HG02938 (cell line): ENCODE results near the gene LTBP1.
"Not testable (repeated sequence)": the region's sequence is repeated elsewhere in the genome, so short reads cannot be mapped to it uniquely, and the experiment has no call there.

Experiments
- ATAC-seq: cut with Tn5 transposase; IDR thresholded peaks from one replicate; pipeline ENCODE4 v1.9.1; 2021; ENCODE audit warnings: mild to moderate bottlenecking, moderate library complexity; ENCODE audit not compliant: unreplicated experiment

Gene LTBP1

GRCh38 chr2:33134791-33135560 is 188.2 kb downstream of the LTBP1 start:
- no peak for ATAC-seq

GRCh38 chr2:33135645-33136044 is 188.9 kb downstream of the LTBP1 start:
- no peak for ATAC-seq

- ATAC-seq: no peak
Measured at GRCh38 chr2:33136056-33136455, 189.3 kb downstream of the LTBP1 start.

GRCh38 chr2:33136566-33136965 is 189.8 kb downstream of the LTBP1 start:
- no peak for ATAC-seq

GRCh38 chr2:33137331-33137730 is 190.6 kb downstream of the LTBP1 start:
- ATAC-seq: no peak

GRCh38 chr2:33139949-33140348 is 193.2 kb downstream of the LTBP1 start:
- ATAC-seq: no peak

GRCh38 chr2:33141476-33141875 is 194.7 kb downstream of the LTBP1 start:
- no peak for ATAC-seq

GRCh38 chr2:33142810-33143209 is 196.1 kb downstream of the LTBP1 start:
- no peak for ATAC-seq

- no peak for ATAC-seq
Measured at GRCh38 chr2:33144243-33144642, 197.5 kb downstream of the LTBP1 start.

- ATAC-seq: no peak
Measured at GRCh38 chr2:33145459-33145858, 198.7 kb downstream of the LTBP1 start.

- ATAC-seq: no peak
Measured at GRCh38 chr2:33146102-33146501, 199.3 kb downstream of the LTBP1 start.

- ATAC-seq: no peak
Measured at GRCh38 chr2:33153008-33153407, 206.3 kb downstream of the LTBP1 start.

- ATAC-seq: no peak
Measured at GRCh38 chr2:33158482-33159003, 211.8 kb downstream of the LTBP1 start.

- no peak for ATAC-seq
Measured at GRCh38 chr2:33160191-33160590, 213.4 kb downstream of the LTBP1 start.

GRCh38 chr2:33166287-33166881 is 219.6 kb downstream of the LTBP1 start:
- ATAC-seq: no peak

GRCh38 chr2:33167622-33168245 is 221.0 kb downstream of the LTBP1 start:
- no peak for ATAC-seq

GRCh38 chr2:33168425-33168824 is 221.7 kb downstream of the LTBP1 start:
- no peak for ATAC-seq

- no peak for ATAC-seq
Measured at GRCh38 chr2:33168922-33169321, 222.2 kb downstream of the LTBP1 start.

GRCh38 chr2:33170251-33170650 is 223.5 kb downstream of the LTBP1 start:
- ATAC-seq: not testable (repeated sequence)

- no peak for ATAC-seq
Measured at GRCh38 chr2:33177627-33178026, 230.9 kb downstream of the LTBP1 start.

- no peak for ATAC-seq
Measured at GRCh38 chr2:33178209-33178608, 231.5 kb downstream of the LTBP1 start.

- no peak for ATAC-seq
Measured at GRCh38 chr2:33180915-33181314, 234.2 kb downstream of the LTBP1 start.
